Measurements from ENCODE around the gene MUC5AC. TPM values are rescaled to one million over a fixed set of nuclear protein-coding genes. Genes with fewer than 3 reads are reported as not detected.

The MUC5AC gene
- total RNA-seq, 2 experiments from 2014 or later, result not detected

DNA sequence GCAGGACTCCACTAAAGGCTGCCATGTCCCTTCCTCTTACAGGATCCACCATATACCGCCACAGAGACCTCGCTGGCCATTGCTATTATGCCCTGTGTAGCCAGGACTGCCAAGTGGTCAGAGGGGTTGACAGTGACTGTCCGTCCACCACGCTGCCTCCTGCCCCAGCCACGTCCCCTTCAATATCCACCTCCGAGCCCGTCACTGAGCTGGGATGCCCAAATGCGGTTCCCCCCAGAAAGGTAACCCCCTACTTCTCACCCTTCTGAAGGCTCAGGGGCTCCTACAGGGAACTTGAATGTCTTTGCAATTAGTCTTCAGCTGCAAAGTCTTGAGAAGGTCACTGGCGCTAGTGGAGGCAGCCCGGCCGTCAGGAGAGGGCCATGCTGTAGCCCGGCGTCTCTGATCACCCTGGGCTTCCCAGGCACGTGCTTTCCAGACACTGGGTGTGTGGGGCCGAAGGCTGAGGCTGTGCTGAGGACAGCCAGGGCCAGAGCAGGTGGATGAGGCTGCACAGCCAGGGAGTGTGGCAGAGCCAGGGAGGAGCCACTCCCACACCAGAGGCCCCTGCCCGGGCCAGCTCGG, 35.1 kb downstream of the MUC5AC start:
- no peak overlapping the region for H3K4me3 ChIP-seq (ENCODE audit: low read depth, low read length, poor library complexity, severe bottlenecking)
- no peaks in the 10 kb centered on the region for H3K36me3 ChIP-seq (ENCODE audit: insufficient read depth, low read length)
- CTCF ChIA-PET (ENCODE audit: unreplicated experiment), result no interaction called here
- POLR2A ChIA-PET, result no interaction called here
- no peaks in the 10 kb centered on the region for H3K9me2 ChIP-seq (ENCODE audit: insufficient read depth, low read length)
- no peak overlapping the region for H3K4me2 ChIP-seq (ENCODE audit: low read length)
- no peak overlapping the region for H3K27ac ChIP-seq (ENCODE audit: low read depth, low read length, poor library complexity, severe bottlenecking)
- H4K20me1 ChIP-seq (ENCODE audit: insufficient read depth, low read length), result no peaks in the 10 kb centered on the region
- no peak for TF ChIP-seq EZH2phosphoT487 (IDR thresholded peaks at IDR 0.05; ENCODE audit: borderline replicate concordance, low read depth, low read length)
- TF ChIP-seq, protein P1, sequence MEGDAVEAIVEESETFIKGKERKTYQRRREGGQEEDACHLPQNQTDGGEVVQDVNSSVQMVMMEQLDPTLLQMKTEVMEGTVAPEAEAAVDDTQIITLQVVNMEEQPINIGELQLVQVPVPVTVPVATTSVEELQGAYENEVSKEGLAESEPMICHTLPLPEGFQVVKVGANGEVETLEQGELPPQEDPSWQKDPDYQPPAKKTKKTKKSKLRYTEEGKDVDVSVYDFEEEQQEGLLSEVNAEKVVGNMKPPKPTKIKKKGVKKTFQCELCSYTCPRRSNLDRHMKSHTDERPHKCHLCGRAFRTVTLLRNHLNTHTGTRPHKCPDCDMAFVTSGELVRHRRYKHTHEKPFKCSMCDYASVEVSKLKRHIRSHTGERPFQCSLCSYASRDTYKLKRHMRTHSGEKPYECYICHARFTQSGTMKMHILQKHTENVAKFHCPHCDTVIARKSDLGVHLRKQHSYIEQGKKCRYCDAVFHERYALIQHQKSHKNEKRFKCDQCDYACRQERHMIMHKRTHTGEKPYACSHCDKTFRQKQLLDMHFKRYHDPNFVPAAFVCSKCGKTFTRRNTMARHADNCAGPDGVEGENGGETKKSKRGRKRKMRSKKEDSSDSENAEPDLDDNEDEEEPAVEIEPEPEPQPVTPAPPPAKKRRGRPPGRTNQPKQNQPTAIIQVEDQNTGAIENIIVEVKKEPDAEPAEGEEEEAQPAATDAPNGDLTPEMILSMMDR (conservative IDR thresholded peaks at IDR 0.05; ENCODE audit: low read length), result no peak
- no peaks in the 10 kb centered on the region for H3K79me2 ChIP-seq (ENCODE audit: insufficient read depth, low read depth, low read length)
- no peaks in the 10 kb centered on the region for H3K4me1 ChIP-seq (ENCODE audit: insufficient read depth, low read length, poor library complexity, severe bottlenecking)
- DNase-seq (ENCODE audit: low spot score), result no peak
- H3K9me3 ChIP-seq (ENCODE audit: low read length), result no peaks in the 10 kb centered on the region
- intact Hi-C loops (cut with micrococcal nuclease; ENCODE audit: unreplicated experiment), result no loop called here
- no peak overlapping the region for H2AFZ ChIP-seq (ENCODE audit: low read length)
- BruUV-seq (replicated peaks), result no TSS peak

DNA sequence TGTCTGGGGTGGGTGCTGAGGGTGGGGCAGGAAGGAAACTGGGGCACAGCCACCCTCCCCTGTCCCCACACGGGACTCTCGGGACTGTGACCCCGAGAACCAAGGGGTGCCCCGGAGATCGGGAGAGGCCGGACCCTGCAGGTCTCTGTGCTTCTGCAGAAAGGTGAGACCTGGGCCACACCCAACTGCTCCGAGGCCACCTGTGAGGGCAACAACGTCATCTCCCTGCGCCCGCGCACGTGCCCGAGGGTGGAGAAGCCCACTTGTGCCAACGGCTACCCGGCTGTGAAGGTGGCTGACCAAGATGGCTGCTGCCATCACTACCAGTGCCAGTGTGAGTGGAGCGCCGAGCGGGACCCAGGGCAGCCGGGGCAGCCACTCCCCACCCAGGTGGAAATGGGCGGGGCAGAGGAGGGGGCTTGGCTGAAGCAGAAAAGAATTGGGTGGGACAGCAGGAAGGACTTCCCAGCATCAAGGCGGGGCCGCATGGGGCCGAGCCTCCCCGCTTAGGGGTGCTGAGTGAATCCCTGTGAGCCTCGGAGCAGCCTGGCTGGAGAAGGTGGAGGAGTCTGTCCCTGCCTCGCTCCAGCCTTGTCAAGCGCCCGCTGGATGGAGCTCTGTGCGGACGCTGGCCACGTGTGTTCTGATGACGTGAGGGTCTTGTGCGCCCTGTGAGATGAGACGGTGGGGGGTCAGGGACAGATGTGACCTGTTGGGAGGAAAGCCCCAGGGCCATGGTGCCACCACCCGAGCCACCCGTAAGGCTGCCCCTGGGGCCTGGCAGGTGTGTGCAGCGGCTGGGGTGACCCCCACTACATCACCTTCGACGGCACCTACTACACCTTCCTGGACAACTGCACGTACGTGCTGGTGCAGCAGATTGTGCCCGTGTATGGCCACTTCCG, 35.8 kb downstream of the MUC5AC start:
- ChIA-PET POLR2A (no interaction called here), CTCF (ENCODE audit: unreplicated experiment) (no interaction called here)
- Histone ChIP-seq H3K4me2 (ENCODE audit: low read length) (no peak overlapping the region), H3K4me3 (ENCODE audit: low read depth, low read length, poor library complexity, severe bottlenecking) (no peak overlapping the region), H3K9me3 (ENCODE audit: low read length) (no peaks in the 10 kb centered on the region), H3K79me2 (ENCODE audit: insufficient read depth, low read depth, low read length) (no peaks in the 10 kb centered on the region), H4K20me1 (ENCODE audit: insufficient read depth, low read length) (no peaks in the 10 kb centered on the region), H2AFZ (ENCODE audit: low read length) (no peak overlapping the region), H3K36me3 (ENCODE audit: insufficient read depth, low read length) (no peaks in the 10 kb centered on the region), H3K4me1 (ENCODE audit: insufficient read depth, low read length, poor library complexity, severe bottlenecking) (no peaks in the 10 kb centered on the region), H3K9me2 (ENCODE audit: insufficient read depth, low read length) (no peaks in the 10 kb centered on the region), H3K27ac (ENCODE audit: low read depth, low read length, poor library complexity, severe bottlenecking) (no peak overlapping the region)
- DNase-seq (ENCODE audit: low spot score), result no peak
- TF ChIP-seq, protein P1 (conservative IDR thresholded peaks at IDR 0.05; ENCODE audit: low read length), result no peak
- no peak for TF ChIP-seq EZH2phosphoT487 (IDR thresholded peaks at IDR 0.05; ENCODE audit: borderline replicate concordance, low read depth, low read length)
- no TSS peak for BruUV-seq (replicated peaks)
- intact Hi-C loops (cut with micrococcal nuclease; ENCODE audit: unreplicated experiment), result no loop called here

Data from OCI-LY7 (cell line).